GM12872 (cell line): Measurements from ENCODE around the gene ZNF362.

Source experiments
- CTCF ChIP-seq: IDR thresholded peaks from 3 replicates; pipeline ENCODE4 v1.5.1; 2011; ENCODE audit warnings: low read depth, mild to moderate bottlenecking, low read length, moderate library complexity; ENCODE audit not compliant: insufficient read depth

The ZNF362 gene

GRCh38 chr1:33284049-33284448, 27.8 kb downstream of the ZNF362 start:
- TF ChIP-seq CTCF, result no peak

GRCh38 chr1:33286451-33287185, 30.3 kb downstream of the ZNF362 start:
- no peak for TF ChIP-seq CTCF

- no peak for TF ChIP-seq CTCF
These were observed 31.0 kb downstream of the ZNF362 start for GRCh38 chr1:33287317-33287716.

GRCh38 chr1:33288976-33289857, 32.9 kb downstream of the ZNF362 start:
- no peak for TF ChIP-seq CTCF

GRCh38 chr1:33289858-33290154, 33.5 kb downstream of the ZNF362 start:
- no peak for TF ChIP-seq CTCF

GRCh38 chr1:33292726-33293340, 36.5 kb downstream of the ZNF362 start:
- TF ChIP-seq CTCF, result no peak
